GM18517 (cell line): Measurements from ENCODE around the gene ALCAM.

Experiments used
- ATAC-seq: cut with Tn5 transposase; IDR thresholded peaks from one replicate; pipeline ENCODE4 v1.9.1; 2021; ENCODE audit warnings: mild to moderate bottlenecking, moderate library complexity; ENCODE audit not compliant: unreplicated experiment

Gene ALCAM

DNA sequence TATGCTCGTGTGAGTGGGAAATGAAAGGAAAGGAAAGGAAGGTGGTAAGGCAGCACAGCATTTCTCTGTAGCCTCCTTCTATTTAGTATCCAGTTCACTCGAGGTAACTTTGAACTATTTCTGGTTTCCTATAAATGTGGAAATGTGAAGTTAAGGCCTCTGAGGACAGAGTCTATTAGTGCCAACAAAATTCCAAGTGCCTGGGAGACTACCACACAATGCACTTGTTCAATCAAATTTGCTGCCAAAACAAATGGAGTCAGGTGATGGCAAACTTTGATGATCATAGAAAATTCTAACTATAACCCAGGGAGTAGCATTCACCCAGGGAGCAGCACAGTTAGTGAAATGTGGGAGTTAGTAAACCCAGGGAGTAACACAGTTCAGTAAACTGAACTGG lies 155.1 kb downstream of the ALCAM start:
- no peak for ATAC-seq

DNA sequence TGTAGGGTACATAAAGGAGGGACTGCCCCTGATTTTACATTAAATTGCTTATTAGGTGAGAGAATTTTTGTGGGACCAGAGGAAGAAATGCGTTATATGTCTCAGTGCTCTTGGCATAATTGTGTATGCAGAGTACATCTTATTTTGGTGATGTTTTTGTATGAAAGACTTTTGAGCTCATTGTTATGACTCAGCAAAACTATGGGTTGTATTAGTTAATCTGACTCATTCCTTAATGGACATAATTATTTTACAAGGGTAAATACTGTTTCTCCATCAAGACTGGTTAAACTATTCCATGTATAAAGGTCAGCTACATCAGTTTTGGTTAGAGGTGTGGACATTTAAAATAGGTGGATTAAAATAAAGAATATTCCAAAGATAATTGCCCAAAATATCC lies 156.8 kb downstream of the ALCAM start:
- ATAC-seq, result no peak

GRCh38 chr3:105525531-105525930 lies 158.8 kb downstream of the ALCAM start:
- ATAC-seq, result no peak

DNA sequence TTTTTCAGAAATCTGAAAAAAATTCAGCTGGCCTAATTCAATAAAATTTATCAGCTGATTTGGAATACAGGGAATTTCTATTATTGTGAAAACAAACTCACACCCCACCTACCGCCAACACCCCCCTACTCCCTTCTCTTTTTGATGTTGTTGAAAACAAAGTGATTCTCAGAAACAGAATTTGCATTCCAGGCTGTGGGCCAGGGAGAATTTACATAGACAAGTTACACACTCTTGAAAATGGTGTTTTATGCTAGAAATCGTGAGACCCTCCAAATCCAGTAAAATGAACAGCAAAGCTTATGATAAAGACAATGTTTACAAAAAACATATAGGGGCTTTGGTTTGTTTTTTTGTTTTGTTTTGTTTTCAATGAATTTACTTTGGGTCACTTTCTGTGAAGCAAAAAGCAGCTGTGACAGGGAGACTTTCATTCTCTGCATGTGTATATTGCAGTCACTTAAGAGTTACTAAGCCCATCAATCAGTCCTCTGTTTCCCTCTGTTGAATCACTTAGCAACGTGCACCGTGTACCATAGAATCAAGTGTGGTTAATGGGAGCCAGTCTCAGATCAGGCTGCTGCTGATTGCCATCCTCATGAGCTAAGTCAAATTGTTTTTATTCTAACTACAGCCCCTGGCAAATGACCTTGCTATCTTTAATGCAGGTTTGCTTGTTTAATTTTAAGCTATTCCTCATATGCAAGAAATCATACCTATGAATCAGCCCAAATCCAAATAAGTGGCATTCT lies 159.8 kb downstream of the ALCAM start:
- no peak for ATAC-seq

GRCh38 chr3:105527535-105527934 lies 160.8 kb downstream of the ALCAM start:
- no peak for ATAC-seq

DNA sequence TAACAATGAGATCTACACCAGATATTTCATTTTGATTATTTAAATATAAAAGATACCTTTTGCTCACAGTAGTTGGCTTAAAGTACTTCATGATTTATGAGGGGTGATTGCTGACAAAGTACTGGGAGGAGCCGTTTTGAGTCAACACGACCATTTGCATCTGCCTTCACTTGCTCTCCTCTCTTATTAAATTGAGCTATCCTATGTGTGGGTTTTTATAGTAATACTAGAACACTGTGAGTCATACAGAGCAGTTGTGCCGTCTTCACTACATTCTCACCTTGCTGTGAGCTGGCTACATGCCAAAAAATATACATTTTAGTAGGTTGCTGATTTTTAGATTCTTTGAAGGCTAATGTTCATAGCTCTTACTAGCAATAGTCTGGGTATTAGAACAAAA lies 161.2 kb downstream of the ALCAM start:
- no peak for ATAC-seq

GRCh38 chr3:105528955-105529354 lies 162.2 kb downstream of the ALCAM start:
- ATAC-seq, result no peak

DNA sequence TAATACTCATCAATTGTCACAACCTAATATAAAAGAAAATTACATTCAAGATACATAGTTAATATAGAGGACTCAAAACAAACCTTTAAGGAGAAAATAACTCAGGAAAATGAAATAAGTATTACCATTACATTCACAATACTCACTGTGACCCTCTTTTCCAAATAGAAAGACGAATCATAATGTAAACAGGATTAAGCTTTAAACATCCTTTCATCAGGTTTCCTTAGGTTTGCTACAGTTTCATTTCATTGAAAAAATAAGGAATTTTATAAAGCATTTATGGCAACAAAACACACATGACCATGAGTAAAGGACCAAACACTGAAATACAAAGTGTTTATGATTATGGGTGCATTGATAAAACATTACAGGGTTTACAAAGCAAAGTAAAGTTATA lies 162.7 kb downstream of the ALCAM start:
- ATAC-seq, result no peak

DNA sequence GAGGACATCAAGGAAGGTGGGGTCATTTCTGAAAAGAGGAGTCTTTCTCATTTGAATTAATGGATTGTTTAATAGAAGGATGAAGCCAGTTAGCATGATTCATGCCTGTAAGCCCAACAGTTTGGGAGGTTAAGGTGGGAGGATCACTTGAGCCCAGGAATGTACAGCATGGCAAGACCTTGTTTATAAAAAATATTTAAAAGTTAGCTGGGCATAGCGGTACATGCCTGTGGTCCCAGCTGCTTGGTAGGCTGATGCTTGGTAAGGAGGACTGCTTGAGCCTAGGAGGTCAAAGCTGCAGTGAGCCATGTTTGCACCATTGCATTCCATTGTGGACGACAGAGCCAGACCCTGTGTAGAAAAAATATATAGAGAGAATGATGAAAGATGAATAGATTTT lies 165.5 kb downstream of the ALCAM start:
- ATAC-seq, result no peak

- ATAC-seq, result no peak
Measured at GRCh38 chr3:105533960-105534359, 167.3 kb downstream of the ALCAM start.

DNA sequence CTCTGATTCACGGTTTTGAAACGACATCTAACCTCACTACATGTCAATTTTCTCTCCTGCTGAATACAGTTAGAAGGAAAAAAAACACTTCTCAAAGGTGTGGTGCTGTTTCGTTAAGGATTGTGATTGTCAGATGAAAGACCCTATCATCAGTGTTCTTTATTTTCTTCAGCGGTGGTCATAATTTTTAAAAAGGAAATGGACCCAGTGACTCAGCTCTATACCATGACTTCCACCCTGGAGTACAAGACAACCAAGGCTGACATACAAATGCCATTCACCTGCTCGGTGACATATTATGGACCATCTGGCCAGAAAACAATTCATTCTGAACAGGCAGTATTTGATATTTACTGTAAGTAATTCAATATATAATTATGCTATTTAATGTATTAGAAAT lies 167.8 kb downstream of the ALCAM start:
- ATAC-seq, result no peak

- no peak for ATAC-seq
Measured at GRCh38 chr3:105537371-105538080, 170.8 kb downstream of the ALCAM start.

GRCh38 chr3:105538483-105538882 lies 171.8 kb downstream of the ALCAM start:
- ATAC-seq, result no peak

DNA sequence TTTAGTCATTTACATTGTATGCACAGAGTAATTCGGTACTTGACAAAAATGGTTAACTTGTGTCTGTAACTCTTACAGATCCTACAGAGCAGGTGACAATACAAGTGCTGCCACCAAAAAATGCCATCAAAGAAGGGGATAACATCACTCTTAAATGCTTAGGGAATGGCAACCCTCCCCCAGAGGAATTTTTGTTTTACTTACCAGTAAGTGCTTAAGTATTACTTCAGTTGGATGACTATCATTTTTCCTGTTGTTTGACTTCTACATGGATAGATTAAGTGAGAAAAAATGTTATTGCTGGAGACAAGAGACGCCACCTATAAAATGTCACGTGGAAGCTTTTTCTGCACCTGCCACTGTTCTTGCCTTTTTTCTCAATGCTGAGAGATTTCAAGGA lies 173.2 kb downstream of the ALCAM start:
- no peak for ATAC-seq

DNA sequence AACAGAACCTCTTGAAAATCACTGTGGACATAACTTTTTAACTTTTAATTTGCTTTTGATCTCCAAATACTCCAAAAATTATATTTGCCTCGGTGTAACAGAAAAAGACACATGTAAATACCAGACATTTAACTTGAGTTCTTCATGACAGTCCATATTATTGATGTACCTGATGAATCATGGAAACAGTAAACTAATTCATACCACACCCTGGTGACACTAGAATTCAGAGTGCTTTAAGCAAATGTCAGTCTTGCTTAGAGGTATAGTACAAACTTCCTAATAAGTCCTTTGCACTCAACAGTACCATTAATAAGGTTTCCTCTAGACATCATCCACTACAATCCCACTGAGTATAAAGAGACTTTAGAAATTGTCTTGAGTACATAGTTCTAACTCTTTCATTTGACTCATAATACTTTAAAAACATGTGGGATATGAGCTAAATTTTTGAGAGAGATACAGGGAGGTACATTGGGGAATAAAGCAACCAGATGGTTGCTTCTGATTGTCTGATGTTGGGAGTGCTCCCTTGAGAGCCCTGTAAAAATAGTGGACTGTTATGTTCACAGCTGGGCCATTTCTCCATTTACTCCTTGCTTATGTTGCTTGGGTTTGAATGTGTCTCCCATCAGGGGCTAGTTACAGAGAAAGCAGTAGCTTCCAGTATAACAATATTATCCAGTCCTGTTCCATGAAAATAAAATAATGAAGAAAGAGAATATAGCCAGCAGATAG lies 175.7 kb downstream of the ALCAM start:
- ATAC-seq, result no peak

DNA sequence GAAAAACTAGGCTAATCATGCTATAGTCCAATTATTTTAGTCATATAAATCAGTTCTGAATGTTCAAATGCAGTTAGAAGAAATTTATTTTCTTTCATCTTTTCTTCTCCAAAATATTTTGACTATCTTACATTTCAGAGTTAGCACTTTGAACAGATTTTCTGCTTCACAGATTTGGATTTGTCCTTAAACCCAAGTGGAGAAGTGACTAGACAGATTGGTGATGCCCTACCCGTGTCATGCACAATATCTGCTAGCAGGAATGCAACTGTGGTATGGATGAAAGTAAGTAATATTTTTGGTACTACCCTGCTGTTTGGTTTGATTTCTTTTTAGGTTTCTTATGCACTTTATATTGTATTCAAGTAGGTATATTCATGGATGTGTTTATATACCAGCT lies 178.3 kb downstream of the ALCAM start:
- no peak for ATAC-seq

- no peak for ATAC-seq
Measured at GRCh38 chr3:105553851-105554250, 187.1 kb downstream of the ALCAM start.

DNA sequence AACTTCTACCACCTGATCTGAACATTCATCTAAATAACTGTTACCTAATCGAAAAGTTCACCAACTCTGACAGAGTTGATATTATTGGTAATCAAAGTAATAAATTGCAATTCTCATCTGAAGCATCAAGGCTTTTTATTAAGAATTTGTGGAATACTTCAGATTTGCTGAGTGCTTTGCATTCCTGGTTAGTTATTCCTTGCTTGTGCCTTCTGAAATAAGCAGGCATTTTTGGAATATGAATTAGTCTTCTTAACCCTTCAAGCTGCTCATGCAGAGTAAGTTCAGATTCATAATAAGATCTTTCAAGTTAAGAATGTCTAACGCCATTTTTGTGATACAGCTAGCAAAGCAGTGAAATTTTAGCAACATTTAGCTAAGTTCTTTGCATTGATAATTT lies 188.5 kb downstream of the ALCAM start:
- no peak for ATAC-seq

DNA sequence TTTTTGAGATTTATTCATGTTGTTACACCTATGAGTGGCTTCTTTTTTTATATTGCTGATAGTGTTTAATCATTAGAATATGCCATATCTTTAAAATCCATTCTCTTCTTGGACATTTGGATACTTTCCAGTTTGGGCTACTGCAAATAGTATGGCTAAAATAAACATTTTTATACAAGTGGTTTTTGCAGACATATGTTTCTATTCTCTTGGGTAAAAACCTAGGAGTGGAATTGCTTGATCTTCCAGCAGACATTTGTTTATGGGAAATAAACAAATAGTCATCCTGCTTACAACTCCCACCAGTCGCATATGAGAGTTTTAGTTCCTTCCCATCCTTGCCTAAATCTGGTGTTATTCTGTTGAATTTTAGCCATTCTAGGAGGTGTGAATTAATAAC lies 193.1 kb downstream of the ALCAM start:
- no peak for ATAC-seq

DNA sequence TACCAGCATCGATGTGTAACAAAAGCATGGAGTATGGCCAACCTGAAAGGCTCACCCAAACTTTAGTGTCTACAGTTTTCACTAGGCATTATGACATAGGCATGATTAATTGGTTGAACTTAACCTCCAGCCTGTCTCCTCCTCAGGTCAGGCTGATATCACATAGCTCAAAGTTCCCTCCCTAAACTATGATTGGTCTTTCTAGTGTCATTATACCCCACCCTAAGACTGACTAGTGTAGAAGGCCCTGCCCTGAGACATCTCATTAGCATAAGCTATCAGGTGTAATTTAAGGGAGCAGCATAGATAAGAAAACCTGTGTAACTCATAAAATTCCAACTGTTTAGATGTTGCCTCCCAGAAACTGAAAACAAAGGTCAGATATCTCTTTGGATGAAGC lies 195.2 kb downstream of the ALCAM start:
- ATAC-seq, result no peak

DNA sequence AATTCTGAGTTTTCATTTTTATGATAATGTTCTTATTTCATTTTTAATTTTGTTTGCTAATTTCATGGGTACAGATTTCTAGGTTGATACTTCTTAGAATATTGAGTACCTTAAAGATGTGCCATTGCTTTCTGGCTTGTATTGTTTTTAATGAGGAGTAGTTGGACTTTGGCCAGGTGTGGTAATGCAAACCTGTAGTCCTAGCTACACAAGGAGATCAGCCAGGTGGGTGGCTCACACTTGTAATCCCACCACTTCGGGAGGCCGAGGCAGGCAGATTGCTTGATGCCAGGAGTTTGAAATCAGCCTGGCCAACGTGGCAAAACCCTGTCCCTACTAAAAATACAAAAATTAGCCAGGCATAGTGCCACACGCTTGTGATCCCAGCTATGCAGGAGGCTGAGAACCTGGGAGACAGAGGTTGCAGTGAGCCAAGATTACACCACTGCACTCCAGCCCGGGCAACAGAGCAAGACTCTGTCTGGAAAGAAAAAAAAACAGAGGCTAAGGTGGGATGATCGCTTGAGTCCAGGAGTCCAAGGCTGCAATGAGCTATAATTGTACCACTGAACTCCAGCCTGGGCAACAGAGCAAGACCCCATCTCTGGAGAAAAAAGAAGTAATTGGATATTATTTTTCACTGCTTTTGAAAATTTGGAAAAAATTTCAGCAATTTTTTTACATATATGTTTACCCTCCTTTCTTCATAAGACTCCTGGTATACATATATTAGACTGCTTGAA lies 198.0 kb downstream of the ALCAM start:
- no peak for ATAC-seq
